OCI-LY1 (cell line): ENCODE measurements around the gene GDAP1L1.

Experiments
- EZH2 ChIP-seq: fragments of 200-600 bp; sonication (generic), shearing (Covaris generic); IDR thresholded peaks from 2 replicates; pipeline ENCODE4 v1.8.0; 2017; ENCODE audit warnings: borderline replicate concordance, mixed run types, mild to moderate bottlenecking, antibody characterized with exemption, low read length, moderate library complexity, mixed read lengths
- TF ChIP-seq, protein P1 (sequence below): fragments of 200-600 bp; sonication (generic), shearing (Covaris generic); IDR thresholded peaks from 2 replicates; pipeline ENCODE4 v1.5.1; 2017; ENCODE audit warnings: mild to moderate bottlenecking, antibody characterized with exemption, low read length, moderate library complexity, mixed read lengths

DNA sequence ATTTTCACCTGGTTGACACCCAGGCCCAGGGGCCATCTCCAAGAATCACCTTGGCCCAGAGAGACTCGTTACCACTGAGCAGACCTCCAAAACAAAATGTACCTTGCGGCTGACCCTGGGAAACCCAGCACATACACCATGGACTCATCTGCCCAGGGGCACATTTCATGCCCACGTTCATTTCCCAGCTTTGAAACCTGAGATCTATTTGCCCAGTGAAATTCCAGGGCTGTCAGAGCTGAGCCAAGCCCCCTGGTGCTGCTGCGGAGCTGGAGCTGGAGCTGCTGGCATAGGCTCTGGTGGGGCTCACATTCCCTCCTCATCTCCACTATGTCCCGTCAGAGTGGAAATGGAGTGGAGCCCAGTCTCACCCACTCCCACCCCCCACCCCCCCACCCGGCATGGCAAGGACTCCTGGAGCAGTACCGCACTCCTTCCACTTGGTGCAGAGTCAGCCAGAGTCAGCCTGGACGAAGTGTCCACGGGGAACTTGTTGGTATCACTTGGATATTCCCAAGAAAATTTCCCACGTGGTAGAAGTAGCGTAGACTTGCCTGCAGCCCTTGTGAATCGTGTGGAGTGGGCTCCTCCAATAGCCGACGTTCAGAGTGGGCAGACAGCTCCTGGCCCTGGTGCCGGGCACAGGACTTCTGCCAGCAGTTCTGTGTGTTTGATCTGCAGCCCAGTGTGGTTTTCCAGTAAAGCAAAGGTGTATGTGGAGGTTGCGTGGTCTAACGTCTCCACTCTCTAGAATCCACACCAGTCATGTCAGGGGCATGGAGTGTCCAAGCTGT is 18.4 kb upstream of the GDAP1L1 start:
- TF ChIP-seq, protein P1, sequence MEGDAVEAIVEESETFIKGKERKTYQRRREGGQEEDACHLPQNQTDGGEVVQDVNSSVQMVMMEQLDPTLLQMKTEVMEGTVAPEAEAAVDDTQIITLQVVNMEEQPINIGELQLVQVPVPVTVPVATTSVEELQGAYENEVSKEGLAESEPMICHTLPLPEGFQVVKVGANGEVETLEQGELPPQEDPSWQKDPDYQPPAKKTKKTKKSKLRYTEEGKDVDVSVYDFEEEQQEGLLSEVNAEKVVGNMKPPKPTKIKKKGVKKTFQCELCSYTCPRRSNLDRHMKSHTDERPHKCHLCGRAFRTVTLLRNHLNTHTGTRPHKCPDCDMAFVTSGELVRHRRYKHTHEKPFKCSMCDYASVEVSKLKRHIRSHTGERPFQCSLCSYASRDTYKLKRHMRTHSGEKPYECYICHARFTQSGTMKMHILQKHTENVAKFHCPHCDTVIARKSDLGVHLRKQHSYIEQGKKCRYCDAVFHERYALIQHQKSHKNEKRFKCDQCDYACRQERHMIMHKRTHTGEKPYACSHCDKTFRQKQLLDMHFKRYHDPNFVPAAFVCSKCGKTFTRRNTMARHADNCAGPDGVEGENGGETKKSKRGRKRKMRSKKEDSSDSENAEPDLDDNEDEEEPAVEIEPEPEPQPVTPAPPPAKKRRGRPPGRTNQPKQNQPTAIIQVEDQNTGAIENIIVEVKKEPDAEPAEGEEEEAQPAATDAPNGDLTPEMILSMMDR = no peak
- no peak for TF ChIP-seq EZH2
